Hippocampal formation (tissue), 2 donors: ENCODE results near the gene INF2.
A peak's percentile ranks its signal among the peaks of the same experiment; 100 is the strongest.
"Not testable (repeated sequence)": the region's sequence is repeated elsewhere in the genome, so short reads cannot be mapped to it uniquely, and the experiment has no call there.

Source experiments
- DNase-seq, 2 donors: peaks; one replicate each; lab custom pipeline; 2025; lab: John Stamatoyannopoulos, UW

INF2 gene

DNA sequence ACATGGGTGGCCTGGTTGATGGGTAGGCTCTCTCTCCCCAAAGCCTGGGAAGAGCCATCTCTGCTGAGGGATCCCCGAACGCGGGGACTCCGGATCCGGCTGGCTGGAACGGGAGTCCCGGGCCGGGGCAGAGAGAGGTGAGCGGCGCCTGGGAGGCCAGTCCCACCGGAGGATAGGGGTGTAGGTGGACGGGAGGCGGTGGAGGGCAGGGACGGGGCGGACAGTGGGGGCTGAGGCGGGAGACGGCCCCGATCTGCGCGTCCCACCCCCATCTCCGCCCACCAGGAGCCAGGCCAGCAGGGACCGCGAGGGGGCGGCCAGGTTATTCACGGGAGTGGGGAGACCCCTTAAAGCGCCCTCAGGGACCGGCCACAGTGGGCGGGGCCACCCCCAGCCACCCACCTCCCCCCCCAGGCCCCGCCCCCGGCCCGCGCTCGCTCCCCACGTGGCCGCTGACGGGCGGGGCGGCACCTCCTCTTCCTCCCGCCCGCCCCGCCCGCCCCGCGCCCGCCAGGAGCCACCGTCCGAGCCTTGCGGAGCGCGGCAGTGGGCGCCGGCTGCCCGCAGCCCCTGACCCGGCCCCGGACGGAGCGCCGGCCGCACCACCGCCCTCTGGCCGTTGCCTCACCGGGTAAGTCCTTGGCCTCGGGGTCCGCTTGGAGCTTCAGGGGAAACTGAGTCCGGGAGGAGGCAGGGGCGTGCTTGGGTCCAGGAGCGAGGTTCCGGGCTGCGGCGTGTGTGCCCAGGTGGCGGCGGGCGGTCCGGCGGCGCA, at the start of gene INF2:
TSS of gene INF2 (plus strand) at position 510 of the 772 bp plus-strand sequence. CDS start 11,748 bp downstream, outside the sequence.
- peak; percentile 52 to 63 for DNase-seq

DNA sequence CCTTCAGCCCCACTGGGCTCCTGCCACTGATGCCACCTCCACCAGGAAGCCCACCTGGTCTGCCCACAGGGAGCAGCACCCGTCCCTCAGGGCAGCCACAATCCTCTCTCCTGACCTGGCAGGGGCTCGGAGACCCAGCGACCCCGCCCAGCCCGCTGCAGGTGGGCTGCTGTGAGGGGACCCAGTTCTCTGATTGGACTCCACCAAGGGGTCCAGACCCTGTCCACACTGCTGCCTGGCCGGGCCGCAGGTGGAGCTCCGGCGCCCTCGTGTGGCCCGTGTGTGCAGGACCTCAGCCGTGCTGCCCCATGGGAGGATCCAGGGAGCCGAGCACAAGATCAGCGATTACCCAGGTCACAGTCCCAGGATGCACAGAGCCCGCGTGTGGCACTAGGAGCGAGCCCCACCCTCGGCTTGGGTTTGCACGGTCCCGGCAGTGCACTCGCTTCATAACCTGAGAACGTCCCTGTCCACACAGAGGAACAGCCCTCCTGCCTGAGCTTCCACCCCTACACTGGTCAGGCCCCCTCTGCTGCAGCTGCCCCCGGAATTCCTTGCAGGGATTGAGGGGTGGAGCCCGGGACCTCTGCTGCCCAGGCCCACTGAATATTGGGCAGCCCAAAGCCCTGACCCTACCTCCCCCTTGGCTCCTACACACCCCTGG, 49.4 kb upstream of the INF2 start:
- peak; percentile 22 to 56 for DNase-seq

DNA sequence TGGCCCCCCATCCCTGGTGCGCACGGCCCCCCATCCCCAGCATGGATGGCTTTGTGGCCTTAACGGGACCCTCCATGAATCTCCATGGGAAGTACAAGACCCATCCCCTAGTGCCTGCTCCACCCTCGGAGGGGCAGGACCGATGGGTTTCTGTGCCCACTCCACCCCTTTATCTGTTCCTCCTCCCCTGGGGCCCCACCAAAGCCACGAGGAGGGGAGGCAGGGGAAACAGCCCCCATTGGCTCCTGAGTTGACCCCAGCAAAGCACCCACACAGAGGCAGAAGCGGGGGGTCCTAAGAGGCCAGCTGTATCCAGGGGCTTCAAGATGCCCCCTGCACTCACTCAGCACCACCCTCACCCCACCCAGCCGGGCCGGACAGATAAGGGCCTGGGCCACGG, 48.7 kb upstream of the INF2 start:
- DNase-seq, result no peak

DNA sequence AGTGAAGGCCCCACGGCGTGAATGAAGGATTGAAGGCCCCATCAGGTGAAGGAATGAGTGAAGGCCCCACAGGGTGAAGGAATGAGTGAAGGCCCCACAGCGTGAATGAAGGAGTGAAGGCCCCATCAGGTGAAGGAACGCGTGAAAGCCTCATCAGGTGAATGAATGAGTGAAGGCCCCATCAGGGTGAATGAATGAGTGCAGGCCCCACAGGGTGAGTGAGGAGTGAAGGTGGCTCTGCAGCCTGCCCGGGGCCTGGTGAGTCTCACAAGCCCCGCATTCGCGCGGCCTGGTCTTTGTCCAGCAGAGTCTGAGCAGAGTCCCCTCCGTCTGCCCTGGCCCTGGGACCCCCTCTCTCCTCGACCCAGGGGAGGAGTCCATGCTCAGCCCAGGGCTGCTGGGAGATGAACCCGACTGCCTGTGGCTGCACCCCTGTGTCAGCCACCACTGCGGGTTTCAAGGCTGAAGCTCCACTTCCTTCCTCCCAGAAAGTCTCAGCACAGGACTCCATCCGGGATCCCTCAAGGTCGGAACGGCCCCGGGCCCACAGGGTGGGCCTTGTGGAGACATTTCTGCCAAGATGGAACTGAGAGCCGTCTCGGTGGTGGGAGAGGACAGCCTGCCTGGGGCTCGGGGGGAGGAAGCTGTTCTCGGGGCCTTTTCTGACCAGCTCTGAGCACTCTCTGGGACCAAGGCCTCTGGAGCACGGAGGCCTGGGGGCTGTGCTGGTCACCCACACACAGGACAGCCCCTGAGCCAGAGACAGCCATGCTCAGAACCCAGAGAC, 47.5 kb upstream of the INF2 start:
- DNase-seq, result no peak

DNA sequence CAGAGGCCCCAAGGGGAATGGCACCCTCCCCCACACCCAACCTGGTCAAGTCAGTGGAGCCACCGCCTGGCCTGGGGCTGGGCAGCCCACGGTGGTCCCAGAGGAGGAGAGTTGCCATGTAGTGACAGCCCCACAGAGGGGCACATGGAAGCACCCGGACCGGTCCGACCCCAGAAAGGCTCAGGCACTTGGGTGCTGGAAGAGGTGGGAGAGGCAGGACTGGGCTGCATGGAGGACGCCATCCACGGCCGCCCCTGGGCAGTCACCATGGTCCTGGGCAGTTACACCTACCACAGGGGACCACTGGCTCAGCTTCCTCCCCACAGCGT, 46.9 kb upstream of the INF2 start:
- no peak for DNase-seq

DNA sequence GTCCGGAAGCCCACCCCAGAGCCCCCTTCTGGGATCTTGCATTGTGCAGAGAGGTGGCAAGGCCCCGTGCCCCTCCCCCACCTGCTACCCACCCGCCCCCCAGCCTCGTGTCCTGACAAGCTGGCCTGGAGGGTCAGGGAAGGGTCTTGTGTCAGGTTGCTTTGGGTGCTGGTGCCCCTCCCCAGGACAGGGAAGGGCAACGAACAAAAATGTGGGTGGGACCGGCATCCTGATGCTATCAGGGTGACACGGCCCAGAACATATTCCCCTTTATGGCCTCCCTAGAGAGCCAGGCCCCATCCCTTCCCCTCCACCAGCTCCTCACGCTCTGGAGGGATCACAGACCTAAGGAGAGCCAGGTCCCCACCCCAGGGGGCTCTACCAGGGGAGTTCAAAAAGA, 46.1 kb upstream of the INF2 start:
- DNase-seq, result no peak

DNA sequence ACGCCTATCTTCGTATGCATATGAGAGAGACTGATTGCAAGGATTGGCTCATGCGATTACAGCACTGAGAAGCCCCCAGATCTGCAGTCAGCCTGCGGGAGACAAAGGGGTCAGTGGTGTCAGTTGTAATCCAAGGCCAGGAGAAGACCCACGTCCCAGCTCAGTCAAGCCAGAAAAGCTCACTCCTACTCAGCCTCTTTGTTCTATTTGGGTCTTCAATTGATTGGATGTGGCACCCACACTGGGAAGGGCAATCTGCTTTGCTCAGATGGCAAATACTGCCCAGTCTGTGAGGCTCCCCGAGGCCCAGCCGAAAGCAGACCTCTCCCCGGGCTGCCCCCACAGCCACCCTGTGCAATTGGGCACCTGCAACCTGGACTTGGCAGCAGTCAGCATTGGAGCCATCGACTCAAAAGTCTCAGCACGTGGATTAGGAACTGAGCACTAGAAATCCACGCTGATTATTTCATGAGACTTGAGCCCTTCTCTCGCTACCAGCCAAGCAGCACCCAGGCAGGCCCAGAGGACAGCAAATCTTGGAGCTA, 45.3 kb upstream of the INF2 start:
- no peak for DNase-seq

DNA sequence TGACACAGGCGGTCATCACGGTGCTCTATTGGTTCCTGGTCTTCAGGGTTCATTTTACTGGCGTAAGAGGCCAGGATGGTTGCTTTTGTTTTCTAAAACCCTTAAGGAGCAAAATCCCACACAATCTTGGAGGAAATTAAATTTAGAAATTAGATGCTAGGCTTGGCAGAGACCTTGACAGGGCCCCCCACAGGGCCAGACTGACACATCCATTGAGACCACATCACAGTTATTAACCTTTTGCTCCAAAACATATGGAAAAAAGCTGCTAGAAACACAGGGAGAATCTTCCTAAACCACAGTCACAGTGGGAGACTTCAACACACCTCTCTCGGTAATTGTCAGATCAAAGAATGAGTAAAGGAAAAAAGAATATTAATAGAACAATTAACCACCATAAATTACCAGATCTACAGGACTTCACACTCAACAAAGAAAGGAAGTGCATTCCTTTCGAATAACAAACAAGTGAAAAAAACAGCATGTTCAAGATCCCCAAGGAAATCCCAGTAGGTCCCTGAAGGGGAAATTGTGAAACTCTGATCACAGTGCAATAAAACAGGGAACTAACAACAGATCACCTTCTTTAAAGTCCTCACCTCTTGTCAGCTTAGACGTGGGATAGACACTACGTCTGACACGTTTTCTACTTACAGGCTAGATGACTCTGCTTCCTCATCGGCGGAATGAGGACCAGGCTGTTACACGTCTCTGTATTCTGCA, 44.6 kb upstream of the INF2 start:
- no peak for DNase-seq

DNA sequence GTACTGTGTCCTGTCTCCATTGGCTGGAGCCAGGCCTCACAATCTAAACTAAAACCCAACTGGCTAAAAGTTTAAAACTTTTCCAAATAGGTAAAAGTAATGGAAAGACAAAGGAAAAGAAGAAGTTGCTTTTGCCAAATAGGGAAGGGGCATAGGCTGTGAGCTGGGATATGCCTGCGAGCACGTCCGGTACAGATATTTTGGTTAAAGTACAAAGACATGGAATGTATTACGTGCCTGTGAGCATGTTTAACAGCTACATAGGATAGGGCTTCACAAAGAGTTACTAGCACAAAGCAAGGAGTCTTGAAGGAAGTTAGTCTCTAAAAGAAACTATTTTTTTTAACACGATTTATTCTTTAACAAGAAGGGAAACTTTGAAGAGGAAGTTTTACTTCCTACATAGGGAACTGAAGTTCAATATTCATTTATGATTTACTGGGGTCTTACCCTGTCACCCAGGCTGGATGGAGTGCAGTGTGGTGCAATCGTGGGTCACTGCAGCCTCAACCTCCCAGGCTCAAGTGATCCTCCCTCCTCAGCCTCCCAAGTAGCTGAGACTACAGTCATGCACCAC, 41.9 kb upstream of the INF2 start:
- DNase-seq, result peak in 1 of 2 donors; percentile 23

DNA sequence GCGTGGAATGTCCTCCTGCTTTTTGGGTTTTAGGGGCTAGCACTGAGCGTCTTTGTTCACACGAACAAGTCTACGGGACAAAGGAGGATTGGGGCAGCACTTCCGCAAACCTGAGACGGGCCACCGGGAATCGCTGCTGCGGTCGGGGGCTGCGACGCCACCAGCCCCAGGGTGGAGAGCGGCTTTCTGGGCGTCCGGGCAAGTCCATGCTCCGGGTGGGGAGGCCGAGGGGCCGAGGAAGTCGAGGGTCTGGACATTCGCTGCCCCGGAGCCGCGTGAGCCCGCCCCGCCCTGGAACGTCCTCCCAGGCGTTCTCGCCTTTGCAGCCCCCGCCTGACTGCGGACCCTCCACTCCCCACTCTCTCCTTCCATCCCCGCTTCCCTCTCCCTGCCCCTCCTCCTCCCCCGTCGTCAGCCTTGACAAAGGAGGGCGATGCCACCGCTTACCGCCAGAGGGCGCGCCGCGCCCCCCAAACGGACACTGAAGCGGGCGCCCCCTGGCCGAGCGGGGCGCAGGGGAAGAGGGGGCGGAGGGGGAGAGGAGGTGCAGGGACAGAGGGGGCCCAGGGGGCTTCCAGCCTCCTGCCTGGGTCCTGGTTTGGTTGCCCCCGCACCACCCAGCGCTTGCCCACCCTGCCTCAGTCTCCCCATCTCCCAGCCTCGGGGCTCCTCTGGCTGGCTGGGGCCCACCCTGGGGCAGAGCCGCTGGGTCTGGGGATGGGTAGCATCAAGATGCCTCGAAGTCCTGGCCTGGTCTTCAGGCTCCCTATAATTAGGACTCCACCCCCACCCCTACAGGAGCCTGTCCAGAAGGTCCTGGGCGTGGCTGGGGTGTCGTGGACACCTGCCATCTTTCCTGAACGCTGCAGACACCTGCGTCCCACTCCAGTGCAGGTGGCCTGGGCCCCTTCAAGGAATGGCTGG, 39.1 kb upstream of the INF2 start:
- peak; percentile 50 to 60 for DNase-seq

DNA sequence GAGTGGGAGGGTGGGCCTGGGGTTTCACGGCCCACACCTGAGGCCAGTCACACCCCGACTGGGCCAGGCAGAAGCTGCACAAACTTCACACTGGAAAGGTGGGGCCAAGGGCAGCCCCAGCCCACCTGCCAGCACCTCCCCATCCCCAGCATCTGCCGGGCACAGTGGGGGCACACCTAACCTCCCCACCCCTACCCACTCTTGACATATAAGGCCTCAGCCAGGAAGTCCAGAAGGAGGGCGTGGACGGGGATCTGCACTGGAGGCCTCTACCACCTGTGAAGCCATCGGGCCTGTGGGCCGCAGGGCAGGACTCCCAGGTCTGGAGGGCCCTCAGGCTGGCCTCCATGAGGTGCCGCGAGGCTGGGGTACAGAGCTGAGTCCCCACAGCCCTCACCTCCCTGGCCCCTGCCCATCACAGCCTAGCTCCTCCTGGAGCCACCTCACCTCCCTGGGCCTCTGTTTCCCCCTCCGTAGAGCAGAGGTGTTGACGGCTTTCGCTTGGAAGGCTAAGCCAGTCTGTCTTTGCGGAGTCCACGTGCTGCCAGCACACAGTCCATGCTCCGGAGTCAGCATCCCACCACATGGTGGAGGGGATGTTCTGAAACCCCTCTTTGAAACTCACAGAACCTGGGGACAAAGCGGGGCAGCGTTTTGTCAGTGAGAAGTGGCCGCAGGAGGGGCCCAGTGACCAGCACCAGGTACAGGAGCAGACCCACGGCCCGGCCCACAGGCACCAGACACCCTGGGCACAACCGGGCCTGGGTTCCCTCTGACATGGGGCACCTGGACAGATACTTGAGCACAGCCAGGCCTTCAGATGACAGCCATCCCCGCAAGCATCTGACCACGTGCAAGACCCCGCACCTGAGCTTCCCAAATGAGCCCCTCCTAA, 38.2 kb upstream of the INF2 start:
- DNase-seq, result no peak

DNA sequence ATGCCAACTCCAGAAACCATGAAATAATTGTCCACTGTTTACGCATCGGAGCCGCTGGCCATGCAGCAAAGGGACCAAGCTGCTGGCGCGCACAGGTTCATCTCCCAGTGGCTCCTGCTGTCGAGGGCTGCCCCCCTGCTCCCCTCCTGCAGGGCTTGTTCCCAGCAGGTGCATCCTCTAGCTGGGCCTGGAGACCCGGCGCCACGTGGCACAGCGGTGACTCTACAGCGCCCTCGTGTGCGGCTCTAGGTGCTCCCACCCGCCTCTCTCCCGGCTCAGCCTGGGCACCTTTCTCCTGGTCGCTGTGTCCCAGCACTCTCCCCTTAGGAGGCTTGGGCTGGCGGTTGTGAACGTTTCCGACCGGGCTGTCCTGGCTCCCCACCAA, 37.5 kb upstream of the INF2 start:
- DNase-seq, result no peak

DNA sequence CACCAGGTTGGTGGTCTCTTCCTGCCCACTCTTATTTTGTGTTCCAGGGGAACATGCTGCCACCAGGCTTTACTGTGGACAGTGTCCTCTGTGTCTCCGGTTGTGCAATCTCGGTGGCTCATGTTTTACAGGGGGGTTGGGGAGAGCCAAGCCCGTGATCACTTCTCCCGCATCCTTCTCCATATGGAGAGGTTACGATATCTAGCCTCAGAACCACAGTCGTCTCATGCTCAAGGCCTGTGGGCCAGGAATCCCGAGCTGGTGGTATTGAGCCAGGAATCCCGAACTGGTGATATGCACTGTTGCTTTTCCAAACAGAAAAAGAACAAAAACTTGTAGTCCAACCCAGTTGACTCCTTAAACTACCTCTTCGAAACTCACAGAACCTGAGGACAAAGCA, 37.0 kb upstream of the INF2 start:
- DNase-seq, result no peak

DNA sequence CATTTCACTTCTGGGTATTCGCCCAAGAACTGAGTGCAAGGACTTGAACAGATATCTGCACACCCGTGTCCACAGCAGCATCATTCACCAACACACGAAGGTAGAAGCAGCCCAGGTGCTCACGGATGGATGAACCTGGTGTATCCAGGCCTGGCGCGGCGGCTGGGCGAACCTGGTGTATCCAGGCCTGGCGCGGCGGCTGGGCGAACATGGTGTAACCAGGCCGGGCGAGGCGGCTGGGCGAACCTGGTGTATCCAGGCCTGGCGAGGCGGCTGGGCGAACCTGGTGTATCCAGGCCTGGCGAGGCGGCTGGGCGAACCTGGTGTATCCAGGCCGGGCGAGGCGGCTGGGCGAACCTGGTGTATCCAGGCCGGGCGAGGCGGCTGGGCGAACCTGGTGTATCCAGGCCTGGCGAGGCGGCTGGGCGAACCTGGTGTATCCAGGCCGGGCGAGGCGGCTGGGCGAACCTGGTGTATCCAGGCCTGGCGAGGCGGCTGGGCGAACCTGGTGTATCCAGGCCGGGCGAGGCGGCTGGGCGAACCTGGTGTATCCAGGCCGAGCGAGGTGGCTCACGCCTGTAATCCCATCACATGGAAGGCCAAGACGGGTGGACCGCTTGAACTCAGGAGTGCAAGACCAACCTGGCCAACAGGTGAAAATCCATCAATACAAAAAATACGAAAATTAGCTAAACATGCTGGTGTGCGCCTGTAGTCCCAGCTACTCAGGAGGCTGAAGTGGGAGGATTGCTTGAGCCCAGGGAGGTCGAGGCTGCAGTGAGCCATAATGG, 36.1 kb upstream of the INF2 start:
- not testable (repeated sequence) for DNase-seq

DNA sequence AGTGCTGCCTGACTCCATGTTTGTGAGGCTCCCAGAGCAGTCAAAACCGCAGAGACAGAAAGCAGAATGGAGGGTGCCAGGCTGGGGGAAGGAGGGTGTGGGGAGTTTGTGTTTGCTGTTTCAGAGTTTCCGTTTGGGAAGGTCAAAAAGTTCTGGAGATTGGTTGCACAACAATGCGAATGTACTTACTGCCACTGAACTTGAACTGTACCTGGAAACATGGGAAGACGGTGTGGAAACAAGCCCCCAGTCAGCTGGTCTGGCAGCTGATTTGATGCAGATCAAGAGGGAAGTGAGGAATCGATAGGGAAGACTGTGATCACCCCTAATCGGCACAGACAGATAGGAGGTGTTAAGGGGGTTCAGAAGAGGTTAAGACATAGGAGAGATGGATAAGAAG, 35.3 kb upstream of the INF2 start:
- DNase-seq, result no peak

DNA sequence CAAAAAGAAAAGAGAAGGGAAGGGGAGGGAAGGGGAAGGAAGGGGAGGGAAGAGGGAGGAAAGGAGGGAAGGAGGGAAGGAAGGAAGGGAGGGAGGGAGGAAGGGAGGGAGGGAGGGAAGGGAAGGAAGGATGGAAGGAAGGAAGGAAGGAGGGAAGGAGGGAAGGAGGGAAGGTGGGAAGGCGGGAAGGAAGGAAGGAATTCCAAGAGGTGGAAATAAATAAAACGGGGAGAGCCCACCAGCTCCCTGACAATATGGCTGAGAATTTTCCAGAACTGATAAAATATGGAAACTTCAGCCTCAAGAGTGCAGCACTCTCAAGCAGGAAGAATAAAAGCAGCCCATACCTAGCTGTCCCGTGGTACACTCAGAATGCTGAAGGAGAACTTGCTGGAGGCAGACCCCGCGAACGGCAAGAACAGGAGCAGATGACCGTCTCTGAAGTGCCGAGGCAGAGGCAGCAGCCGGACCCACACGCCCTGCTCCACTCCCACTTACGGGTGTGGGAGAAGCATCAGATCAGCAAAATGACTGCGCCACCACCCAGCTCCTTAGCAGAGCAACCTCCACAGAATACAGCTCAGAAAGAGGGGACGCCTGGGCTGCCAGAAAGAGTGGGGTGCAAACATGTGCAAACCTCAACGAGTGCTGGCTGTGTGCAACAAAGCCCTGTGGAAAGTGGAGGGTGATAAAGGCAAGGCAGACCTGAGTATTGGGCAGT, 34.1 kb upstream of the INF2 start:
- DNase-seq, result peak in 1 of 2 donors; percentile 18

DNA sequence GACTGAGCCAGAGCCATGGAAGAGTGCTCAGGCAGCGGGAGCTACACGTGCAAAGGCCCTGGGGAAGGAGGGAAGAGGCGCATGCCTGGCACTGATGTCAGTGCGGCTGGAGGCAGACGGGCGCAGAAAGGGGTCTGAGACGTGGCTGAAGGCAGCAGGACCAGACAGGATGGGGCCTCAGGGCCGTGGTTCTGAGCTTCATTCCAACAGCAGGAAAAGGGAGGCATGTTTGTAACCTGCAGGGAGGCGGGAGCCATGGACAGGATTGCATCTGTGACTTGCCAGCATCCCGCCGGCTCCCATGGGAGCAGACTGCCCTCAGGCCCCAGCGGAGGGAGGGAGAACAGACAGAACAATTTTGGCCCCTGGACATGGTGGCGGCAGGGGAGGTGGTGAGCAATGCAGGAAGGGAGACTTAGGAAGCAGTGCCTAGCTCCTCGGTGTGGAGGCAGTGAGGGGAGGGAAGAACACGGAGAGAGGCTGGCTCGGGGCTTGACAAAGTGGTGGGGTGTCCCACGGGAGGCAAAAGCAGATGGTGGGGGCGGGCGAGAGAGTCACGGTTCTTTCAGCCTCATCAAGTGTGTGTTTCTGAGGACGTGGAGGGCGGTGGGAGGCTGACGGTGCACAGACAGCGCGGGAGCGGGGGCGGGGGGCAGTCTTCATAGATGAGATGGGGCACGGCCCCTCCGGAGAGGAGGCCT, 33.3 kb upstream of the INF2 start:
- no peak for DNase-seq
